Sigmoid colon (tissue), 7 donors: Measurements from ENCODE around the gene PCDH19. TPM values are rescaled to one million over a fixed set of nuclear protein-coding genes. Genes with fewer than 3 reads are reported as not detected.

ENCODE experiments used
- DNase-seq: peaks from one replicate; pipeline ENCODE4 v3.0.0-alpha.2; 2019
- H3K27ac ChIP-seq, 4 donors: fragments of 200-600 bp; sonication (generic); one replicate each; pipeline ENCODE4 v1.5.1; 2016 to 2019; ENCODE audit warnings: mild to moderate bottlenecking in 1 of 4
- H3K27me3 ChIP-seq, 3 donors: fragments of 200-600 bp; sonication (generic); one replicate each; pipeline ENCODE4 v1.5.1; 2019; ENCODE audit warnings: mild to moderate bottlenecking in 1 of 3
- H3K36me3 ChIP-seq, 4 donors: fragments of 200-600 bp; sonication (generic); one replicate each; pipeline ENCODE4 v1.5.1; 2016 to 2019
- H3K4me1 ChIP-seq, 4 donors: fragments of 200-600 bp; sonication (generic); one replicate each; pipeline ENCODE4 v1.5.1; 2017 to 2019
- H3K4me3 ChIP-seq, 4 donors: fragments of 200-600 bp; sonication (generic); one replicate each; pipeline ENCODE4 v1.5.1; 2017 to 2019; ENCODE audit warnings: mild to moderate bottlenecking in 2 of 4, moderate library complexity in 1 of 4
- H3K9me3 ChIP-seq, 4 donors: fragments of 200-600 bp in 3 of 4; sonication (generic) in 3 of 4; one replicate each; pipeline versions ENCODE4 v1.5.1 to v1.6.1; 2013 to 2019
- EP300 ChIP-seq, 4 donors: sonication (generic); formaldehyde crosslinking; IDR thresholded peaks; one replicate each; pipeline ENCODE4 v1.6.1; 2017; ENCODE audit warnings: antibody characterized with exemption in 4 of 4
- POLR2A ChIP-seq, 2 donors: fragments of 450-650 bp; IDR thresholded peaks; one replicate each; pipeline ENCODE4 v1.6.1; 2016; ENCODE audit warnings: antibody characterized with exemption in 2 of 2, mild to moderate bottlenecking in 2 of 2, moderate library complexity in 2 of 2
- POLR2AphosphoS5 ChIP-seq, 4 donors: sonication (generic); formaldehyde crosslinking; IDR thresholded peaks; one replicate each; pipeline ENCODE4 v1.6.1; 2017; ENCODE audit warnings: antibody characterized with exemption in 4 of 4
- WGBS, 2 donors: extraction: QIAGEN DNeasy Blood & Tissue Kit; methylation state at CpG; one replicate each; pipeline ENCODE4 v1.1.7; 2013; 5-methylcytosine and 5-hydroxymethylcytosine counted together
- intact Hi-C: fragments of 100-400 bp; cut with DNase I; formaldehyde crosslinking; loops from one replicate; pipeline ENCODE4 v1.15.1; 2023
- polyA plus RNA-seq, 3 donors: library from polyadenylated mRNA; stranded (reverse); fragments of 200-250 nt; gene quantifications; one replicate each; pipeline ENCODE4 v1.2.3, GENCODE V29; 2013
- total RNA-seq, 4 donors: library from RNA; depleted of rRNA; stranded (reverse); fragments of >200 nt; gene quantifications; one replicate each; pipeline ENCODE4 v1.1.0, GENCODE V29; 2016
- TF ChIP-seq, protein P1 (sequence below), 4 experiments: fragments of 450-650 bp in 3 of 4; fragments of 200-600 bp in 1 of 4; IDR thresholded peaks; one replicate each; pipeline ENCODE4 v1.5.1; 2016 to 2019; ENCODE audit warnings: antibody characterized with exemption in 4 of 4, mild to moderate bottlenecking in 3 of 4, moderate library complexity in 2 of 4
- donor health status: healthy with polysubstance abuse.
- donor health status: Bipolar disorder and iron deficiency.
- donor health status: healthy.

The PCDH19 gene
- total and polyA plus RNA-seq, 7 donors = 0.23 to 2.2 (median 0.77) TPM; not detected in 1

DNA sequence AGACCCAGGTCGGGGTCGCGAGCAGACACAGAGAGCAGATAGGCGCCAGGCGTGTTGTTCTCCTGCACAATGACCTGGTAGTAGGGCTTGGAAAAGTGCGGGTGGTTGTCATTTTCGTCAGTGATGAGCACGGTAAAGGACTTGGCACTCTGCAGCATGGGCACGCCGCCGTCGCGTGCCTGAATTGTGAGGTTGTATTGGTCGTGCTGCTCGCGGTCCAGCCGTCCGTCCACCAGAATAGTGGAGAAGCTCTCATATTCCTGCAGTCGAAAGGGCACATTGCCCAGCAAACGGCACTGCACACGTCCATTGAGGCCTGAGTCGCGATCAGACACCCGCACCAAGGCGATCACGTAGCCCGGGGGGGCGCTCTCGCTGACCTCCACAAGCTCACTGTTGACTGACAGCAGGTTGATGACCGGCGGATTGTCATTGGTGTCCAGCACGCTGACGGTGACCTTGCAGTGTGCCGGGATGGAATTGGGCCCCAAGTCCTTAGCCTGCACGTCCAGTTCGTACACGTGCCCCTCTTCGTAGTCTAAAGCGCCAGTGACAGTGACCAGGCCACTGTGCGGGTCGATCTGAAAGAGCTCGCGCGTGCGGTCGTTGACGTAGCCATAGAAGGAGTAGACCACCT is 2.8 kb downstream of the PCDH19 start:
- Histone ChIP-seq H3K4me1 (peaks cover 0 to 29% (median 24%) of the 10 kb centered on the region in 4 donors), H3K9me3 (no peaks in the 10 kb centered on the region), H3K36me3 (no peaks in the 10 kb centered on the region), H3K27ac (no peak overlapping the region), H3K4me3 (no peak overlapping the region), H3K27me3 (peaks cover 33 to 87% (median 46%) of the 10 kb centered on the region in 3 donors)
- intact Hi-C loops = no loop called here
- WGBS, 2 donors = 25 to 40% methylated on average over 47 of the region's 47 CpGs
- TF ChIP-seq POLR2AphosphoS5 (IDR thresholded peaks at IDR 0.05) = no peak
- TF ChIP-seq, protein P1, sequence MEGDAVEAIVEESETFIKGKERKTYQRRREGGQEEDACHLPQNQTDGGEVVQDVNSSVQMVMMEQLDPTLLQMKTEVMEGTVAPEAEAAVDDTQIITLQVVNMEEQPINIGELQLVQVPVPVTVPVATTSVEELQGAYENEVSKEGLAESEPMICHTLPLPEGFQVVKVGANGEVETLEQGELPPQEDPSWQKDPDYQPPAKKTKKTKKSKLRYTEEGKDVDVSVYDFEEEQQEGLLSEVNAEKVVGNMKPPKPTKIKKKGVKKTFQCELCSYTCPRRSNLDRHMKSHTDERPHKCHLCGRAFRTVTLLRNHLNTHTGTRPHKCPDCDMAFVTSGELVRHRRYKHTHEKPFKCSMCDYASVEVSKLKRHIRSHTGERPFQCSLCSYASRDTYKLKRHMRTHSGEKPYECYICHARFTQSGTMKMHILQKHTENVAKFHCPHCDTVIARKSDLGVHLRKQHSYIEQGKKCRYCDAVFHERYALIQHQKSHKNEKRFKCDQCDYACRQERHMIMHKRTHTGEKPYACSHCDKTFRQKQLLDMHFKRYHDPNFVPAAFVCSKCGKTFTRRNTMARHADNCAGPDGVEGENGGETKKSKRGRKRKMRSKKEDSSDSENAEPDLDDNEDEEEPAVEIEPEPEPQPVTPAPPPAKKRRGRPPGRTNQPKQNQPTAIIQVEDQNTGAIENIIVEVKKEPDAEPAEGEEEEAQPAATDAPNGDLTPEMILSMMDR (IDR thresholded peaks at IDR 0.05) = no peak
- TF ChIP-seq POLR2A (IDR thresholded peaks at IDR 0.05) = no peak
- TF ChIP-seq EP300 (IDR thresholded peaks at IDR 0.05) = no peak
- DNase-seq = no peak

DNA sequence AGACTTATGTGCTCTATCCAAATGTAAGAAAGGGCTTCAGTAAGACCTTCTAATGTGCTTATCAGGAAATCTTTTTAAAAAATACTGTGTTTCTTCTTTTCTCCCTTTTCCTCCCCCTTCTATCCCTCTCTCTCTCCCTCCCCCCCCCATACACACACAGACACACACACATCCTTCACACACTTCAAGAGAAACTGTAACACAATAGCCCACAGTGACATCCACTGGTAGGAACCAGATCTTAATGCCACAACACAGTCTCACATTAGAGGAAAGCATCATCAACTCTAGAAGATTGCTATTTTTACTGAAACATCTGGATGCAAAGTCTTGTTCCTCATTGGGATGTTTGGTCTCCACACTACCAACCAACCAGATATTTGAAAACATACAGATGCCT is 4.6 kb downstream of the PCDH19 start:
- Histone ChIP-seq H3K4me1 (peaks cover 0 to 29% (median 16%) of the 10 kb centered on the region in 4 donors), H3K27me3 (peaks cover 33 to 75% (median 42%) of the 10 kb centered on the region in 3 donors), H3K4me3 (no peak overlapping the region), H3K9me3 (no peaks in the 10 kb centered on the region), H3K27ac (no peak overlapping the region), H3K36me3 (no peaks in the 10 kb centered on the region)
- intact Hi-C loops = no loop called here
- TF ChIP-seq EP300 (IDR thresholded peaks at IDR 0.05) (no peak), POLR2AphosphoS5 (IDR thresholded peaks at IDR 0.05) (no peak), POLR2A (IDR thresholded peaks at IDR 0.05) (no peak)
- TF ChIP-seq, protein P1 (IDR thresholded peaks at IDR 0.05) = no peak
- DNase-seq = no peak

DNA sequence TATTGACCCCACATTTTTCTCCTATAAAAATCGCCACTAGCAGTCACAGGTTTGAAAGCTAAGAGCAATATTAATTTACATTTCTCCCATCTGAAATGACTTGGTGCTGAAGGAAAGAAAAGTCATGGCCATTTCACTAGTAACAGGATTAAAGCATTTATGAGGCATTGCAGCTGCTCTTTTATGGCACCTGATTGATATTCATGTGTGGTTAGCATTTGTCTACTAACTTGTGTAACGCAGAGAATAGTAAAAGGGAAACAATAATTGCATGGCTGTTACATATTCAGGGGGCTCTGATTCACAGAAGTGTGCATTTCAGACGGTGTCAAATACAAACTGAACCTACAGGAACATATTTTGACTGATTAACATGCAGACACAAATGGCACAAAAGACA is 5.2 kb downstream of the PCDH19 start:
- WGBS, 2 donors = 10 to 31% methylated on average over 3 of the region's 3 CpGs

GRCh38 chrX:100395781-100396180 is 14.3 kb downstream of the PCDH19 start:
- TF ChIP-seq POLR2AphosphoS5 (IDR thresholded peaks at IDR 0.05) (no peak), POLR2A (IDR thresholded peaks at IDR 0.05) (no peak), EP300 (IDR thresholded peaks at IDR 0.05) (no peak)
- TF ChIP-seq, protein P1 (IDR thresholded peaks at IDR 0.05) = no peak
- no peaks in the 10 kb centered on the region for H3K36me3 ChIP-seq
- WGBS, 2 donors = 39 to 48% methylated on average over 6 of the region's 6 CpGs

More for the DNA sequence above, 5.2 kb downstream of the PCDH19 start:
- no peak for DNase-seq
- H3K27me3 ChIP-seq = peaks cover 33 to 75% (median 40%) of the 10 kb centered on the region in 3 donors
- no peaks in the 10 kb centered on the region for H3K9me3 ChIP-seq
- peaks cover 0 to 25% (median 14%) of the 10 kb centered on the region in 4 donors for H3K4me1 ChIP-seq
- no peak overlapping the region for H3K4me3 ChIP-seq
- H3K27ac ChIP-seq = no peak overlapping the region
- TF ChIP-seq POLR2AphosphoS5 (IDR thresholded peaks at IDR 0.05) = no peak
- no peak for TF ChIP-seq POLR2A (IDR thresholded peaks at IDR 0.05)
- no peak for TF ChIP-seq EP300 (IDR thresholded peaks at IDR 0.05)
- TF ChIP-seq, protein P1 (IDR thresholded peaks at IDR 0.05) = no peak
- intact Hi-C loops = no loop called here
- H3K36me3 ChIP-seq = no peaks in the 10 kb centered on the region

GRCh38 chrX:100381619-100382018 is 28.5 kb downstream of the PCDH19 start:
- Histone ChIP-seq H3K4me1 (no peaks in the 10 kb centered on the region), H3K9me3 (no peaks in the 10 kb centered on the region), H3K27me3 (no peaks in the 10 kb centered on the region), H3K4me3 (no peak overlapping the region), H3K27ac (no peak overlapping the region), H3K36me3 (no peaks in the 10 kb centered on the region)
- WGBS, 2 donors = 66 to 77% methylated on average over 3 of the region's 3 CpGs
- TF ChIP-seq, protein P1 (IDR thresholded peaks at IDR 0.05) = no peak
- no peak for TF ChIP-seq POLR2AphosphoS5 (IDR thresholded peaks at IDR 0.05)
- no peak for TF ChIP-seq POLR2A (IDR thresholded peaks at IDR 0.05)
- no peak for TF ChIP-seq EP300 (IDR thresholded peaks at IDR 0.05)
- no peak for DNase-seq
- intact Hi-C loops = no loop called here

More at GRCh38 chrX:100395781-100396180, 14.3 kb downstream of the PCDH19 start:
- intact Hi-C loops = no loop called here
- Histone ChIP-seq H3K27me3 (peaks cover 0 to 3% (median 0%) of the 10 kb centered on the region in 3 donors), H3K9me3 (no peaks in the 10 kb centered on the region), H3K4me1 (no peaks in the 10 kb centered on the region), H3K4me3 (no peak overlapping the region), H3K27ac (no peak overlapping the region)
- DNase-seq = no peak
